HG02678 (cell line): ENCODE measurements around the gene IGF2R.
"Not testable (repeated sequence)": the region's sequence is repeated elsewhere in the genome, so short reads cannot be mapped to it uniquely, and the experiment has no call there.

Experiments
- ATAC-seq: cut with Tn5 transposase; IDR thresholded peaks from one replicate; pipeline ENCODE4 v1.9.1; 2021; ENCODE audit warnings: mild to moderate bottlenecking, moderate library complexity; ENCODE audit not compliant: unreplicated experiment

The IGF2R gene

GRCh38 chr6:159968295-159969203, at the start of gene IGF2R:
Gene IGF2R, plus strand, starts transcription at chr6:159969082. Its CDS starts 165 bp downstream, at chr6:159969247.
- ATAC-seq = peak; percentile 82

- no peak for ATAC-seq
These were observed 49.1 kb upstream of the IGF2R start for GRCh38 chr6:159919800-159920199.

- ATAC-seq = not testable (repeated sequence)
These were observed 44.7 kb upstream of the IGF2R start for GRCh38 chr6:159924150-159924549.

- ATAC-seq = no peak
These were observed 42.2 kb upstream of the IGF2R start for GRCh38 chr6:159926542-159927203.

- peak; percentile 57 for ATAC-seq
These were observed 39.1 kb upstream of the IGF2R start for GRCh38 chr6:159929819-159930218.

- ATAC-seq = peak; percentile 84
These were observed 37.8 kb upstream of the IGF2R start for GRCh38 chr6:159931112-159931511.

- no peak for ATAC-seq
These were observed 37.0 kb upstream of the IGF2R start for GRCh38 chr6:159931846-159932245.

- ATAC-seq = no peak
These were observed 35.8 kb upstream of the IGF2R start for GRCh38 chr6:159933077-159933476.

- ATAC-seq = no peak
These were observed 34.7 kb upstream of the IGF2R start for GRCh38 chr6:159934181-159934580.

GRCh38 chr6:159935065-159935464, 33.8 kb upstream of the IGF2R start:
- no peak for ATAC-seq

- no peak for ATAC-seq
These were observed 33.2 kb upstream of the IGF2R start for GRCh38 chr6:159935633-159936032.

- no peak for ATAC-seq
These were observed 29.3 kb upstream of the IGF2R start for GRCh38 chr6:159939591-159940016.

GRCh38 chr6:159941286-159942113, 27.4 kb upstream of the IGF2R start:
- peak; percentile 93 for ATAC-seq

GRCh38 chr6:159943101-159943632, 25.7 kb upstream of the IGF2R start:
- no peak for ATAC-seq

GRCh38 chr6:159943968-159944598, 24.8 kb upstream of the IGF2R start:
- no peak for ATAC-seq

GRCh38 chr6:159945801-159946392, 23.0 kb upstream of the IGF2R start:
- no peak for ATAC-seq

GRCh38 chr6:159946912-159947311, 22.0 kb upstream of the IGF2R start:
- no peak for ATAC-seq

- ATAC-seq = no peak
These were observed 20.7 kb upstream of the IGF2R start for GRCh38 chr6:159948199-159948598.

- no peak for ATAC-seq
These were observed 17.1 kb upstream of the IGF2R start for GRCh38 chr6:159951772-159952171.
